ENCODE data around the gene SCML1.

DNA sequence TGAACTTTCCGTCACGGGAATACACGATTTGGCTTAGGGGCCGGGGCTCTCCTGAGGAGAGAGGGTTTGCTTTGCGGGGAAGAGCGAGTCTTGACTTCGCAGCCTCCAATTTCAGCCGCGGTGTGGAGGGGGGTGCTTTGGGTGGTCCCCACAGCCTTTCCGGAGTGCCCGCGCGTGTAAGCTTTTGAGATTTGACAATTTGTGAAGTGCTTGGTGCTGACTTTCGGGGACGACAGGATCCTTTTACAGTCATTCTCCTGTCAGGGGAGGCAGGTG is 355 bp downstream of the SCML1 start:
- TF ChIP-seq CEBPB (IDR thresholded peaks at IDR 0.05) = no peak
- no peak for TF ChIP-seq EP300 (IDR thresholded peaks at IDR 0.05; ENCODE audit: borderline replicate concordance)
- TF ChIP-seq YY1 (IDR thresholded peaks at IDR 0.05; ENCODE audit: low read depth) = no peak
- no peak for TF ChIP-seq TCF12 (IDR thresholded peaks at IDR 0.05; ENCODE audit: low read depth)
- no peak for TF ChIP-seq NFIC (IDR thresholded peaks at IDR 0.05)
- no peak for TF ChIP-seq EGR1 (IDR thresholded peaks at IDR 0.05)
- TF ChIP-seq, protein P1, sequence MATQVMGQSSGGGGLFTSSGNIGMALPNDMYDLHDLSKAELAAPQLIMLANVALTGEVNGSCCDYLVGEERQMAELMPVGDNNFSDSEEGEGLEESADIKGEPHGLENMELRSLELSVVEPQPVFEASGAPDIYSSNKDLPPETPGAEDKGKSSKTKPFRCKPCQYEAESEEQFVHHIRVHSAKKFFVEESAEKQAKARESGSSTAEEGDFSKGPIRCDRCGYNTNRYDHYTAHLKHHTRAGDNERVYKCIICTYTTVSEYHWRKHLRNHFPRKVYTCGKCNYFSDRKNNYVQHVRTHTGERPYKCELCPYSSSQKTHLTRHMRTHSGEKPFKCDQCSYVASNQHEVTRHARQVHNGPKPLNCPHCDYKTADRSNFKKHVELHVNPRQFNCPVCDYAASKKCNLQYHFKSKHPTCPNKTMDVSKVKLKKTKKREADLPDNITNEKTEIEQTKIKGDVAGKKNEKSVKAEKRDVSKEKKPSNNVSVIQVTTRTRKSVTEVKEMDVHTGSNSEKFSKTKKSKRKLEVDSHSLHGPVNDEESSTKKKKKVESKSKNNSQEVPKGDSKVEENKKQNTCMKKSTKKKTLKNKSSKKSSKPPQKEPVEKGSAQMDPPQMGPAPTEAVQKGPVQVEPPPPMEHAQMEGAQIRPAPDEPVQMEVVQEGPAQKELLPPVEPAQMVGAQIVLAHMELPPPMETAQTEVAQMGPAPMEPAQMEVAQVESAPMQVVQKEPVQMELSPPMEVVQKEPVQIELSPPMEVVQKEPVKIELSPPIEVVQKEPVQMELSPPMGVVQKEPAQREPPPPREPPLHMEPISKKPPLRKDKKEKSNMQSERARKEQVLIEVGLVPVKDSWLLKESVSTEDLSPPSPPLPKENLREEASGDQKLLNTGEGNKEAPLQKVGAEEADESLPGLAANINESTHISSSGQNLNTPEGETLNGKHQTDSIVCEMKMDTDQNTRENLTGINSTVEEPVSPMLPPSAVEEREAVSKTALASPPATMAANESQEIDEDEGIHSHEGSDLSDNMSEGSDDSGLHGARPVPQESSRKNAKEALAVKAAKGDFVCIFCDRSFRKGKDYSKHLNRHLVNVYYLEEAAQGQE (IDR thresholded peaks at IDR 0.05; ENCODE audit: low read depth) = no peak
- TF ChIP-seq RAD21 (IDR thresholded peaks at IDR 0.05; ENCODE audit: low read depth) = no peak
- TF ChIP-seq, protein P2, sequence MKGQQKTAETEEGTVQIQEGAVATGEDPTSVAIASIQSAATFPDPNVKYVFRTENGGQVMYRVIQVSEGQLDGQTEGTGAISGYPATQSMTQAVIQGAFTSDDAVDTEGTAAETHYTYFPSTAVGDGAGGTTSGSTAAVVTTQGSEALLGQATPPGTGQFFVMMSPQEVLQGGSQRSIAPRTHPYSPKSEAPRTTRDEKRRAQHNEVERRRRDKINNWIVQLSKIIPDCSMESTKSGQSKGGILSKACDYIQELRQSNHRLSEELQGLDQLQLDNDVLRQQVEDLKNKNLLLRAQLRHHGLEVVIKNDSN (IDR thresholded peaks at IDR 0.05) = no peak
- TF ChIP-seq, protein P3, sequence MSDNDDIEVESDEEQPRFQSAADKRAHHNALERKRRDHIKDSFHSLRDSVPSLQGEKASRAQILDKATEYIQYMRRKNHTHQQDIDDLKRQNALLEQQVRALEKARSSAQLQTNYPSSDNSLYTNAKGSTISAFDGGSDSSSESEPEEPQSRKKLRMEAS (IDR thresholded peaks at IDR 0.05) = no peak
